ENCODE results near the gene CCDC85B. TPM values are rescaled to one million over a fixed set of nuclear protein-coding genes. Genes with fewer than 3 reads are reported as not detected.

The CCDC85B gene
- 24.4 to 53.2 TPM (median 49.6 TPM) in 5 replicates for total RNA-seq (2022; extraction: Qiagen RNA extraction)

GRCh38 chr11:65890324-65891218 is at the start of gene CCDC85B:
CCDC85B (plus strand) TSS chr11:65890673; CDS start chr11:65890784, 111 bp downstream.

GRCh38 chr11:65857853-65858680 is 32.4 kb upstream of the CCDC85B start, which contains the start of gene CFL1:
CFL1 (minus strand) TSS chr11:65858180; CDS start chr11:65858099, 81 bp downstream.

GRCh38 chr11:65860278-65861164 is 30.0 kb upstream of the CCDC85B start, which contains the start of gene MUS81:
MUS81 (plus strand) TSS chr11:65860433; CDS start chr11:65860754, 321 bp downstream.

GRCh38 chr11:65872586-65873317 is 17.7 kb upstream of the CCDC85B start, which contains the start of gene EFEMP2:
EFEMP2 (minus strand) TSS chr11:65872800; CDS start chr11:65872354, 446 bp downstream.

GRCh38 chr11:65879617-65880016 is 10.9 kb upstream of the CCDC85B start, which contains the start of gene CTSW:
CTSW (plus strand) TSS chr11:65879837; CDS start chr11:65879855, 18 bp downstream.

GRCh38 chr11:65888163-65888814 is 2.2 kb upstream of the CCDC85B start, which contains the start of gene FIBP:
FIBP (minus strand) TSS chr11:65888471; CDS start chr11:65888418, 53 bp downstream.

GRCh38 chr11:65900125-65900898 is 9.8 kb downstream of the CCDC85B start, which contains the start of gene FOSL1:
FOSL1 (minus strand) TSS chr11:65900388; CDS start chr11:65900339, 49 bp downstream.

GRCh38 chr11:65918211-65919140 is 28.0 kb downstream of the CCDC85B start, which contains the start of gene C11orf68:
C11orf68 (minus strand) TSS chr11:65919062; CDS start chr11:65919031, 31 bp downstream.

GRCh38 chr11:65919141-65919572 is 28.7 kb downstream of the CCDC85B start, which contains the start of gene DRAP1:
DRAP1 (plus strand) TSS chr11:65919426; CDS start chr11:65919502, 76 bp downstream.

Other genes starting within 250 kb of the CCDC85B start
- gene RELA, start 227.8 kb upstream of the CCDC85B start, total RNA-seq (2022; extraction: Qiagen RNA extraction), result 64.8 to 82.6 TPM (median 79.5 TPM) in 5 replicates
- 42.0 to 56.6 TPM (median 51.7 TPM) in 5 replicates for gene KAT5, start 178.4 kb upstream of the CCDC85B start, total RNA-seq (2022; extraction: Qiagen RNA extraction)
- 29.7 to 54.1 TPM (median 51.4 TPM) in 5 replicates for gene RNASEH2C, start 169.9 kb upstream of the CCDC85B start, total RNA-seq (2022; extraction: Qiagen RNA extraction)
- gene AP5B1, start 109.7 kb upstream of the CCDC85B start, total RNA-seq (2022; extraction: Qiagen RNA extraction), result 7.6 to 13.5 TPM (median 11.9 TPM) in 5 replicates
- gene OVOL1, start 103.6 kb upstream of the CCDC85B start, total RNA-seq (2022; extraction: Qiagen RNA extraction), result 0.02 to 0.09 TPM (median 0.07 TPM) in 3 of 5 replicates, not detected in the others
- 0.06 to 0.27 TPM (median 0.08 TPM) in 3 of 5 replicates, not detected in the others for gene SNX32, start 56.7 kb upstream of the CCDC85B start, total RNA-seq (2022; extraction: Qiagen RNA extraction)
- 1,930 to 2,323 TPM (median 2,279 TPM) in 5 replicates for gene CFL1, start 32.5 kb upstream of the CCDC85B start, total RNA-seq (2022; extraction: Qiagen RNA extraction)
- gene MUS81, start 30.2 kb upstream of the CCDC85B start, total RNA-seq (2022; extraction: Qiagen RNA extraction), result 25.2 to 36.4 TPM (median 34.5 TPM) in 5 replicates
- gene EFEMP2, start 17.9 kb upstream of the CCDC85B start, total RNA-seq (2022; extraction: Qiagen RNA extraction), result 0.77 to 1.4 TPM (median 1.2 TPM) in 5 replicates
- 0.06 to 0.16 TPM in 2 of 5 replicates, not detected in the others for gene CTSW, start 10.8 kb upstream of the CCDC85B start, total RNA-seq (2022; extraction: Qiagen RNA extraction)
- gene FIBP, start 2.2 kb upstream of the CCDC85B start, total RNA-seq (2022; extraction: Qiagen RNA extraction), result 71.8 to 97.2 TPM (median 89.4 TPM) in 5 replicates
- 148 to 236 TPM (median 164 TPM) in 5 replicates for gene FOSL1, start 9.7 kb downstream of the CCDC85B start, total RNA-seq (2022; extraction: Qiagen RNA extraction)
- 40.6 to 65.5 TPM (median 61.3 TPM) in 5 replicates for gene C11orf68, start 28.4 kb downstream of the CCDC85B start, total RNA-seq (2022; extraction: Qiagen RNA extraction)
- 196 to 277 TPM (median 239 TPM) in 5 replicates for gene DRAP1, start 28.8 kb downstream of the CCDC85B start, total RNA-seq (2022; extraction: Qiagen RNA extraction)
- gene TSGA10IP, start 54.8 kb downstream of the CCDC85B start, total RNA-seq (2022; extraction: Qiagen RNA extraction), result not detected in 5 replicates
- 46.6 to 64.2 TPM (median 61.5 TPM) in 5 replicates for gene SART1, start 71.1 kb downstream of the CCDC85B start, total RNA-seq (2022; extraction: Qiagen RNA extraction)
- 37.5 to 48.4 TPM (median 38.6 TPM) in 5 replicates for gene EIF1AD, start 111.5 kb downstream of the CCDC85B start, total RNA-seq (2022; extraction: Qiagen RNA extraction)
- 385 to 515 TPM (median 496 TPM) in 5 replicates for gene BANF1, start 111.8 kb downstream of the CCDC85B start, total RNA-seq (2022; extraction: Qiagen RNA extraction)
- not detected in 5 replicates for gene CST6, start 121.3 kb downstream of the CCDC85B start, total RNA-seq (2022; extraction: Qiagen RNA extraction)
- gene CATSPER1, start 135.8 kb downstream of the CCDC85B start, total RNA-seq (2022; extraction: Qiagen RNA extraction), result 1.4 to 1.9 TPM (median 1.8 TPM) in 5 replicates
- not detected in 5 replicates for gene GAL3ST3, start 158.5 kb downstream of the CCDC85B start, total RNA-seq (2022; extraction: Qiagen RNA extraction)
- 166 to 184 TPM (median 170 TPM) in 5 replicates for gene SF3B2, start 161.7 kb downstream of the CCDC85B start, total RNA-seq (2022; extraction: Qiagen RNA extraction)
- 48.9 to 85.2 TPM (median 76.8 TPM) in 5 replicates for gene PACS1, start 179.6 kb downstream of the CCDC85B start, total RNA-seq (2022; extraction: Qiagen RNA extraction)